Measurements from ENCODE around the gene APOBEC3A.

The APOBEC3A gene

GRCh38 chr22:38957046-38957770 is at the start of gene APOBEC3A:
APOBEC3A (plus strand) TSS chr22:38957609; CDS start chr22:38957692, 83 bp downstream.
- peak in 1 of 2 donors; percentile 74 for DNase-seq

- DNase-seq: no peak
These were observed 49.6 kb upstream of the APOBEC3A start for GRCh38 chr22:38907767-38908166.

- no peak for DNase-seq
These were observed 46.0 kb upstream of the APOBEC3A start for GRCh38 chr22:38911434-38911833.

GRCh38 chr22:38919631-38920190 is 37.7 kb upstream of the APOBEC3A start:
- DNase-seq: no peak

GRCh38 chr22:38921120-38921519 is 36.3 kb upstream of the APOBEC3A start:
- no peak for DNase-seq

GRCh38 chr22:38921806-38922205 is 35.6 kb upstream of the APOBEC3A start:
- DNase-seq: no peak

- no peak for DNase-seq
These were observed 33.7 kb upstream of the APOBEC3A start for GRCh38 chr22:38923463-38924346.

GRCh38 chr22:38924347-38924952 is 33.0 kb upstream of the APOBEC3A start:
- DNase-seq: no peak

- no peak for DNase-seq
These were observed 31.8 kb upstream of the APOBEC3A start for GRCh38 chr22:38925571-38926041.

GRCh38 chr22:38927033-38927781 is 30.2 kb upstream of the APOBEC3A start:
- DNase-seq: peak; percentile 27 to 67

- DNase-seq: no peak
These were observed 26.9 kb upstream of the APOBEC3A start for GRCh38 chr22:38930512-38930911.

DNA sequence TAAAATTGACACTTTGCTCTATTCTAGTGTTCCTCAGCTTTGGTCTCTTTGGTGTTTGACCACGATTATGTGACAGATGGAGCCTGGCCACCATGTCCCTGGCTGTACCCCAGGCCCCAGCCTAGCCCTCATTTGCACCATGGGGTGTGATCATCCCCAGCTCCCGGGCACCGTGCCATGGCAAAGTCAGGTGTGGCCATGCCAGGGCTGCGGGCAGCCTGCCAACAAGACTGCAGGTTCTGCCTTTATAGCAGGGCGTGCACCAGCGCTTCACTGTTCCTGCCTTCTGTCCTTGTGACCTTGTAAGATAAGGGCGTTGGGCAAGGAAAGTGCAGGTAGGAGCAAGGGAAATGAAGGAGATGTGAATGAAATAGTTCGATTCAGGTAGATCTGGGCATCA is 22.4 kb upstream of the APOBEC3A start:
- no peak for DNase-seq

DNA sequence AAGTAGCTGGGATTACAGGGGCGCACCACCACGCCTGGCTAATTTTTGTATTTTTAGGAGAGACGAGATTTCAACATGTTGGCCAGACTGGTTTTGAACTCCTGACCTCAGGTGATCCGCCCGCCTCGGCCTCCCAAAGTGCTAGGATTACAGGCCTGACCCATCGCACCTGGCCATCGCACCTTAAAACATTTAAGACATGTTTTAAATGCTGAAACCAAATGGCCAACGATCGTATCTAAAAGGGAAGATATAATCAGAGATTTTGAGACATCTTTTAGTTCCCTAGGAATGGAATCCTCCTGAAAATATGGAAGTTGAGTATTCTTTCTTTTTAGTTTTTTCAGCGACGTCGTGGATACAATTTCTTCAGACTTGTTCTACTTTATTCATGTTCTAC is 21.8 kb upstream of the APOBEC3A start:
- no peak for DNase-seq

DNA sequence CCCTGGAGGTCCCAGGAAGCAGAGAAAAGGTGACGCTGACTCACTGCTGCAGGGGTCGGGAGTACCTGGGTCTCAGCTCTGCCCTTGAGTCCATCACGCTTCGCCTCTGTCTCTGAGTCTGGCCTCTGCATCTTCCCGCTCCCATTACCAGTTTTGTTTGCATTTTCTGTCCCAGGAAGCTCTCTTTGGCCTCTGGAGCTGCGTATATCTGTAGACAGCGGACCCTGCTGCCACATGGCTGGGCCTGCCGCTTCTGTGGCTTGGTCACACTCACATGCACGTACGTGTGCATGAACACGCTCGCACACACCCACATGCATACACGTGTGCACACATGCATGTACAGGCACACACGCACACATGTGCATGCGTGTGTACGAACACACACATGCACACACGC is 20.8 kb upstream of the APOBEC3A start:
- no peak for DNase-seq

GRCh38 chr22:38937036-38937435 is 20.4 kb upstream of the APOBEC3A start:
- DNase-seq: no peak

DNA sequence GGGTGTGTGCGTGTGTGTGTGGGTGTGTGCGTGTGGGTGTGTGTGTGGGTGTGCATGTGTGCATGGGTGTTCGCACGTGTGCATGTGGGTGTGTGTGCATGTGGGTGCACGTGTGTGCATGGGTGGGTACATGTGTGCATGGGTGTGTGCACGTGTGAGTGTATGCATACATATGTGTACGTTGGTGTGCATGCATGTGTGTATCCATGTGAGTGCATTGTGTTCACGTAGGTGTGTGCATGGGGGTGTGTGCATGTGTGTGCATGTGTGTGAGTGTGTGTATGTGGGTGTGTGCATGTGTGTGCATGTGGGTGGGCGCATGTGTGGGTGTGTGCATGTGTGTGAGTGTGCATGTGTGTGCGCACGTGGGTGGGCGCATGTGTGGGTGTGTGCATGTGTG is 19.9 kb upstream of the APOBEC3A start:
- no peak for DNase-seq

- no peak for DNase-seq
These were observed 19.2 kb upstream of the APOBEC3A start for GRCh38 chr22:38938221-38938620.

DNA sequence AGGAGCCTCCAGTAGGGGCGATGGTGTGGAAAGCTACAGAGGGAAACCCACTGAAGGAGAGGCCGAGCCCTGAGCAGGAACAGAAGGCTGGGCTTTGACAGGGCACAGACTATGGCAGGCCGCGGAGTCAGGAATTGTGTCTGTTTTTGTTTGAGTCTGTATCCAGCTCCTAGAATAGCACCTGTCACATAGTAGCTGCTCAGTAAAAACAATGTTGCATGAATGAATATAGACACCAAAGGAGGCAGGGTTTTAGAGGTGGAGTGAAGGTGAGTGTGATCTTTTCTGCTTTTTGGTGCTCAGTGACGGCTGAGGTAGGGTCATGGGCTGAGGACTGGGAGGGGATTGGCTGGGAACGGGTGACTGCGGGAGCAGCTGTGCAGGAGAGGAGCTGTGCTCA is 18.5 kb upstream of the APOBEC3A start:
- DNase-seq: no peak

- no peak for DNase-seq
These were observed 16.5 kb upstream of the APOBEC3A start for GRCh38 chr22:38940811-38941384.

GRCh38 chr22:38941488-38941987 is 15.9 kb upstream of the APOBEC3A start:
- DNase-seq: peak; percentile 29 to 77

DNA sequence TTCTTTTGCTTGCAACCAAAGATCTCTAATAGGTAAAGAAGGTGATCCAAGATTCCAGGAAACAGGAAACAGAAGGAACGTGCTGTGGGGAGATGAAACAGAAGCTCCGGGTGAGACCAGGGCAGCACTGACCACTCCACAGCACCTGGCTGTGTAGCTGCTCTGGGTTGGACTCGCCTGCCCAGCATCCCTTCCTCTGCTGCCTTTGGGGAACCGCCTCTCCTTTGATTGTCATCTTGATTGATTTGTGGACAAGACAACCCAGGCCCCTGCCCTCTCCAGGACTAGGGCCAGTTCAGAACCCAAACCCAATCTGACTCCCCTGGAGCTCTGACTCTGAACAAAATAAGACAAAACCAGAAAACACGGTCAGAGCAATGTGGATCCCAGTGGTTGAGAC is 14.7 kb upstream of the APOBEC3A start:
- no peak for DNase-seq

DNA sequence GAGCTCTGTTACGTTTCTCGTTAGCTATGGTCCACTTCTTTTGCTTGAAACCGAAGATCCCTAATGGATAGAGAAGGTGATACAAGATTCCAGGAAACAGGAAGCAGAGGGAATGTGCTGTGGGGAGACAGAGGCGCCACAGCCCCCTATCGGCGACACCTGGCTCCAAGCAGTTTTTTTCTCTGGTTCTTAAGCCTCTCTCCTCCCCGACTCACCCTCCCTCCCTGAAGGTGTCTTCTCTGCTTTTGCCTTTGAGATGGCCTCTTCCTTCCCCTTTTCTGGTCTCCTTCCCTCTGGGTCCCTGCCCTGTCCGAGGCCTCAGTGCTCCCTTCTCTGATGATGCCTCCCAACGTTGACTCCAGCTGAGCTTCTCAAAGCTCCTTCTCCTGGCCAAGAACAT is 14.2 kb upstream of the APOBEC3A start:
- peak in 1 of 2 donors; percentile 22 for DNase-seq

Measured in CD4-positive, alpha-beta T cell treated with Interleukin-1 beta for 1 hour (primary cell).